H1 (cell line): ENCODE results near the gene ABHD14A.
"Not testable (repeated sequence)": the region's sequence is repeated elsewhere in the genome, so short reads cannot be mapped to it uniquely, and the experiment has no call there.

ENCODE experiments used
- BRCA1 ChIP-seq: IDR thresholded peaks from 2 replicates; pipeline ENCODE4 v1.6.1; 2012; ENCODE audit warnings: low read depth, low read length, improper control_type of control experiment
- CTCF ChIP-seq, 3 experiments: IDR thresholded peaks; 1 replicate in 2 of 3; 2 replicates in 1 of 3; pipeline versions ENCODE4 v1.5.1 to v1.6.1; 2011; ENCODE audit warnings: low read length in 3 of 3, mild to moderate bottlenecking in 3 of 3, inconsistent platforms in 2 of 3, low read depth in 1 of 3, moderate library complexity in 1 of 3; ENCODE audit not compliant: insufficient read depth in 1 of 3; ENCODE audit errors: control extremely low read depth in 1 of 3
- POLR2A ChIP-seq, 2 experiments: IDR thresholded peaks; 1 replicate in 1 of 2; 2 replicates in 1 of 2; pipeline ENCODE4 v1.6.1; 2011; ENCODE audit warnings: low read depth in 2 of 2, low read length in 2 of 2, mild to moderate bottlenecking in 2 of 2; ENCODE audit errors: control extremely low read depth in 1 of 2
- SIN3A ChIP-seq, 2 experiments: IDR thresholded peaks in 1 of 2; conservative IDR thresholded peaks in 1 of 2; 2 replicates each; pipeline ENCODE4 v1.6.1; 2011 to 2012; ENCODE audit warnings: low read length in 2 of 2, improper control_type of control experiment in 1 of 2, low read depth in 1 of 2, mild to moderate bottlenecking in 1 of 2
- SIRT6 ChIP-seq: IDR thresholded peaks from one replicate; pipeline ENCODE4 v1.7.1; 2012; ENCODE audit warnings: low read length, inconsistent platforms
- TCF12 ChIP-seq: IDR thresholded peaks from 2 replicates; pipeline ENCODE4 v1.6.1; 2011; ENCODE audit warnings: low read depth, mild to moderate bottlenecking, low read length

GRCh38 chr3:51993657-51994056 is 18.8 kb downstream of the ABHD14A start:
- not testable (repeated sequence) for TF ChIP-seq BRCA1; POLR2A (IDR thresholded peaks at IDR 0.05; ENCODE audit: control extremely low read depth in 1 of 2, low read depth in 2 of 2, low read length in 2 of 2); TCF12; CTCF (IDR thresholded peaks at IDR 0.05; ENCODE audit: control extremely low read depth in 1 of 3, insufficient read depth in 1 of 3, low read depth in 1 of 3, low read length in 3 of 3); SIN3A (conservative IDR thresholded peaks at IDR 0.05 in 1 of 2, IDR thresholded peaks at IDR 0.05 in 1 of 2; ENCODE audit: low read depth in 1 of 2, low read length in 2 of 2); SIRT6
